HG03095 (cell line): ENCODE results near the gene CDH1.
"Not testable (repeated sequence)": the region's sequence is repeated elsewhere in the genome, so short reads cannot be mapped to it uniquely, and the experiment has no call there.

Experiments used
- ATAC-seq: cut with Tn5 transposase; IDR thresholded peaks from one replicate; pipeline ENCODE4 v1.9.1; 2021; ENCODE audit warnings: moderate library complexity; ENCODE audit not compliant: unreplicated experiment

CDH1 gene

DNA sequence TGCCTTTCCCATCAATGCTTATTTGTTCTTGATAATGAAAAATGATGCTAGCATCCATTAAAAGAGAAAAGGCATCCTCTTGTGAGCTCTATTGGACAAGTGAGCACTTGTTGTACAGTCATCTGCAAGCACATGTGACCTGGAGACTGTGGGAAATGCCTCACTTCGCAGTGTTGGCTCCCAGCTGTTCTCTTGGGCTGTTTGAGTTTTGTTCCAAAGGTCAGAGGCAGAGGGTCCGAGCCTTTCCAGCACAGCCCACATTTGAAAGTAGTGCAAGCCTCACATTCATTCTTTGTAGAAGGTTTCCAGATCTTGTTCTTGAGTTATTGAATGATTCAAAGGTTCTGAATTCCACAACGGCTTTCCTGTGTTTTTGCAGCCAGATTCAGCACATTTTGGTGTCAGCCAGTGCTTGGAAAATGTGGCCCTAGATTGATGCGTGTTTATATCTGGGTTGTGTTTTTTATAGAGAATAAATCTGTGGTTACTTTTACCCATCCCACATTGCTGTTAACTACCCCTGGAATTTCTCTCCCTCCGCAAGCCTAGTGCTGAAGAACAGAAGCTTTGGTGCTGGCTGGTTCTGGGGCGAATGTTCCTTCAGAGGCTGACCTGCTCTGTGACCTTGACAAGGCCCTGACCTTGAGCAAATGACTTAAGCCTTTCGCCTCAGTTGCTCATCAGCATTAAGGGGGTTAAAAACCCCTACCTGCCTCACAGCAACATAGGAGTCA, 49.8 kb downstream of the CDH1 start:
- ATAC-seq, result no peak

DNA sequence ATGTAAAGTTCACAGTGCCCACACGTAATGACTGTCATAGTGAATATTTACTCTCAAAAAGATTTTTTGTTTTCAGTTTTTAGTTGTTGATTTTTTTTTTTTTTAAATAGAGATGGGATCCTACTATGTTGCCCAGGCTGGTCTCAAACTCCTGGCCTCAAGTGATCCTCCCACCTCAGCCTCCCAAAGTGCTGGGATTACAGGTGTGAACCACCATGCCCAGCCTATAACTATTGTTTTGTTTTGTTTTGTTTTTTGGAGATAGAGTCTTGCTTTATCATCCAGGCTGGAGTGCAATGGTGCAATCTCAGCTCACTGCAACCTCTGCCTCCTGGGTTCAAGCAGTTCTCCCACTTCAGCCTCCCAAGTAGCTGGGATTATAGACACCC, 50.3 kb downstream of the CDH1 start:
- not testable (repeated sequence) for ATAC-seq

DNA sequence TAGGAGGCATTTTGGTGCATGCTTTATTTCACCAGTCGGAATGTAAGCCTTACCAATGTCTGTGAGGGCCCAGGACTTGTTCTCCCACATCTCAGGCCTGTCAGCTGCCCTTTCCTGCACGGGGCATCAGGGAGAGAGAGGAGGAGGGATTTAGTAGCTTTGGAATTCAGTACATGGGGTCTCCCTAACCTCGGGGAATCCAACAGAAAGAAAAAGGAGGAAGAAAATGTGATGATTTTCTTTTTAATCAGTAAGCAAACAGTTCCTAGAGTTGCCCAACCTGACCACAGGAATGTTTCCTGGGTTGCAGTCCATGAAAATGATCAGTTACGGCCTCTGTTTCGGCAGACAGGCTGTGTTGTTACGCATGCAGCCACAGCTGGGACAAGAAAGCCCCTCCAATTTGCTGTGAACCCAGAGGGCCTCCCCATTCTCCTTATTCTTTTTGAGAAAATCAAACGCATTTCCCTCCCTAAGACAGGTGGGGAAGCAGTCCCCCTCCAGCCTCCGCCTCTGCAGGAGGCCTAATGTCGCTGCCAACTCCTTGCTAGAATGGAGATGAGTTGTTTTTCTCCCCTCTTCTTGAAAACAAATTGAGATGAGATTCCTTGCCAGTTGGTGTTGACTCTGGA, 53.2 kb downstream of the CDH1 start:
- ATAC-seq, result no peak

GRCh38 chr16:68790944-68791343, 53.9 kb downstream of the CDH1 start:
- no peak for ATAC-seq

DNA sequence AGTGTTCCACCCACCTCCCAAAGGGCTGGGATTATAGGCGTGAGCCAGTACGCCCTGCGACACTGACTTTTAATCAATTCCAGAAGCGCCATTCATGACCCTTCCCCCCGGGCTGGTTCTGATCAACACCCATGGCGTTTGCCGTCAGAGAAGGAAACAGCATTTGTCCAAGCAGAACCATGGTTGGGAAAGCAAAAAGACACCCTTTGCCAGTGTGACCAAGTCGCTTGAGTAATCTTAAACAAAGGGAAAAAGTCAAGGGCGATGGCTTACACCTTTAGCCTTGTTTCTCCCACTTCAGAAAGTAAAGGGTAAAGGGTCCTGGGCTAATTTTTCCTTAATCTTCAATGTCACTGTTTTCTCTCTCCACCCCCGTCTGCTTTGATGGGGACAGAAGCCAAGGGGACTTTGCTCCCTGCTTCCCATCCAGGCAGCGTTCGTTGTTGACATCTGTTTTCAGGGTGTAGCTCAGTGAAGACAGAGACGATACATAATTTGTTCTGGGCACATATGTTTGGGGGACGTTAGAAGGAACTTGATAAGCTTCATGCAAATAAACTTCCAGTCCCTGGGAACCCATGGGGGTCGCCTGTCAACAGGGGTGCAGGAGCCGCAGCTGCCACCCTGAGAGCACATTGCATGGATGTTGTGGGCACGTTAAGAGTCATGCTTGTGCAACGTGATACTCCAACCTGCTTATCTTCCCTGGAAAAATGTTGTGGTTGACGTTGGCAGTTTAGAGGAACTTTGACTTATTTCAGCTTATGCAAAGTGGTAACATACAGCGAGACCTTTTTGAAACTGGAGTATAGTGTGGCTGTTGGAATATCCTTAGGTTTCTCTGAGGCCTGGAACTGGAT, 55.6 kb downstream of the CDH1 start:
- ATAC-seq, result no peak

- ATAC-seq, result no peak
These were observed 56.3 kb downstream of the CDH1 start for GRCh38 chr16:68793401-68793857.

GRCh38 chr16:68798398-68798797, 61.3 kb downstream of the CDH1 start:
- ATAC-seq, result no peak

GRCh38 chr16:68800257-68800875, 63.3 kb downstream of the CDH1 start:
- no peak for ATAC-seq

- ATAC-seq, result no peak
These were observed 65.1 kb downstream of the CDH1 start for GRCh38 chr16:68802190-68802589.

GRCh38 chr16:68806422-68806821, 69.3 kb downstream of the CDH1 start:
- ATAC-seq, result no peak

GRCh38 chr16:68806981-68807380, 69.9 kb downstream of the CDH1 start:
- ATAC-seq, result no peak

DNA sequence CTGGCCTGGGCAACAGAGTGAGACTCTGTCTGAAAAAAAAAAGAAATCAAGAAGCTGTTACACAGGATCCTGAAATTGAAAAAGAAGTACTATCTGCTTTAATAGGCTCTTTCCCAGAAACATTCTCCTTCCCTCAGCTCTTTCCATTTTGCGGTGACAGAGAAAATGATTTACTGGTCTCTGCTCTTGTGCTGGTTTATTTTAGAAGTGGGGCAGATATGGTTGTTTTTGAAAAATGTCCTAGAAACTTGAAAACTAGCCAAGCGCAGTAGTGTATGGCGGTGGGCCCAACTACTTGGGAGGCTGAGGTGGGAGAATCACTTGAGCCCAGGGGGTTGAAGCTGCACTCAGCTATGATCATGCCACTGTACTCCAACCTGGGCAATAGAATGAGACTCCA, 77.4 kb downstream of the CDH1 start:
- no peak for ATAC-seq

GRCh38 chr16:68823401-68824135, 86.5 kb downstream of the CDH1 start:
- ATAC-seq, result no peak

DNA sequence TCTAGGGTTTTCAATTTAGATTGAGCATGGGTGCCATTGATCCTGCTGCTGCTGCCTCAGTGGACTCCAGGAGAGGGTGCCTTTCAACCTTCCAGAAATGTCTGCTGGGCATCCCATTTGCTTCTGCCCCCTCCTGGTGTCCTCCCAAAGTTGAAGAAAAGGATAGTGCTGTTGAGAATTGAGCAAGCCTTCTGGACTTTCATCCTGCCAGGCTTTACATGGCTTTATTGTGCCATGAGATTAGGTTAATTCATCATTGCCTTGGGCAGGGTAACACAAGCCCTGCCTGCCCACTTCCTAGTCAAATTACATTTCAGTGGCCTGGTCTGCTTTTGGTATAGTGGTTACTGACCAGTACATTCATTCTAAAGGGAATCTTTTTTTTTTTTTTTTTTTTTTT, 88.3 kb downstream of the CDH1 start:
- ATAC-seq, result no peak

GRCh38 chr16:68826652-68827051, 89.6 kb downstream of the CDH1 start:
- no peak for ATAC-seq

GRCh38 chr16:68833251-68833650, 96.2 kb downstream of the CDH1 start:
- ATAC-seq, result no peak

- no peak for ATAC-seq
These were observed 97.5 kb downstream of the CDH1 start for GRCh38 chr16:68834550-68834949.

DNA sequence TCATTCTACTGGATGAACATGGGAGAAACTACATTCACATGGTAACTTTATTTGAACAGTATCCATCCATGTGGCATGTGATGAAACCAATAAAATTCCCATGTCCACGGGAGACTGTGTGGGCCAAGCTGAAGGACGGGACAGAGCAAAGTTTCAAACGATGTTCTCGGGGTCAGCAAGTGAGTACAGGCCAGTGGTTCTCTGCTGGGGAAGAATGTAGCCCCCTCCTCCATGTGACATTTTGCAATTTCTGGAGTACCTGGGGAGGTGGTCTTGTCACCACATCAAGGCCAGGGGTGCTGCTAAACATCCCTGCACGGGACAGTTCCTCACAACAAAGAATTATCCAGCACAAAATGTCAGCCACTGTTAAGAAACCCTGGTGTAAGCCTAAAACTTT, 98.9 kb downstream of the CDH1 start:
- ATAC-seq, result no peak

- no peak for ATAC-seq
These were observed 102.7 kb downstream of the CDH1 start for GRCh38 chr16:68839831-68840230.

DNA sequence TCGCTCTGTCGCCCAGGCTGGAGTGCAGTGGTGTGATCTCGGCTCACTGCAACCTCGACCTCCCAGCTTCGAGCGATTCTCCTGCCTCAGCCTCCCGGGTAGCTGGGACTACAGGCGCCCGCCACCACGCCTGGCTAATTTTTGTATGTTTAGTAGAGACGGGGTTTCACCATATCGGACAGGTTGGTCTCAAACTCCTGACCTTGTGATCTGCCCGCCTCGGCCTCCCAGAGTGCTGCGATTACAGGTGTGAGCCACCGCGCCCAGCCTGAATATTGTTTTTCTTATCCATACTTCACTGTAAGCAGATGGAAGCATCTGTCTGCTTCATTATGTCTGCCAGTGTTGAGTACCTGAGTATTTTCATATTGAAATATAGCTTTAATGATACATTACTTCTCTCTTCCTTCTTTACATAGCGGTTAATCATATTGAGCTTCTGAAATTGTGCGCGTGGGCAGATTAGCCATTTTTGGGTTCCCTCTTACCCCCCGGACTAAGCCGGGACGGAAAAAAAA, 105.9 kb downstream of the CDH1 start:
- not testable (repeated sequence) for ATAC-seq
